Nephron progenitor cell (in vitro differentiated cells): ENCODE results near the gene BMPR1A.

Experiments used
- DNase-seq: peaks from one replicate; pipeline ENCODE4 v3.0.0; 2021
- H3K27ac Mint-ChIP-seq: 2 replicates; pipeline ENCODE4 v1.8.0; 2021; ENCODE audit warnings: mild to moderate bottlenecking, moderate library complexity, mixed read lengths
- H3K27me3 Mint-ChIP-seq: 2 replicates; pipeline ENCODE4 v1.8.0; 2021; ENCODE audit warnings: mild to moderate bottlenecking, low read depth, mixed read lengths; ENCODE audit not compliant: poor library complexity
- H3K36me3 Mint-ChIP-seq: 2 replicates; pipeline ENCODE4 v1.8.0; 2021; ENCODE audit warnings: low read depth, mixed read lengths
- H3K4me1 Mint-ChIP-seq: 2 replicates; pipeline ENCODE4 v1.8.0; 2021; ENCODE audit warnings: mixed read lengths
- H3K4me3 Mint-ChIP-seq: 2 replicates; pipeline ENCODE4 v1.8.0; 2021; ENCODE audit warnings: mild to moderate bottlenecking, moderate library complexity, mixed read lengths
- H3K9me3 Mint-ChIP-seq: 2 replicates; pipeline ENCODE4 v1.8.0; 2021; ENCODE audit warnings: mild to moderate bottlenecking, moderate library complexity, mixed read lengths
- TF ChIP-seq, protein P1 (sequence below): fragments of 200-600 bp; sonication (generic); IDR thresholded peaks from 2 replicates; pipeline ENCODE4 v1.5.0; 2021; ENCODE audit warnings: antibody characterized with exemption

The BMPR1A gene

DNA sequence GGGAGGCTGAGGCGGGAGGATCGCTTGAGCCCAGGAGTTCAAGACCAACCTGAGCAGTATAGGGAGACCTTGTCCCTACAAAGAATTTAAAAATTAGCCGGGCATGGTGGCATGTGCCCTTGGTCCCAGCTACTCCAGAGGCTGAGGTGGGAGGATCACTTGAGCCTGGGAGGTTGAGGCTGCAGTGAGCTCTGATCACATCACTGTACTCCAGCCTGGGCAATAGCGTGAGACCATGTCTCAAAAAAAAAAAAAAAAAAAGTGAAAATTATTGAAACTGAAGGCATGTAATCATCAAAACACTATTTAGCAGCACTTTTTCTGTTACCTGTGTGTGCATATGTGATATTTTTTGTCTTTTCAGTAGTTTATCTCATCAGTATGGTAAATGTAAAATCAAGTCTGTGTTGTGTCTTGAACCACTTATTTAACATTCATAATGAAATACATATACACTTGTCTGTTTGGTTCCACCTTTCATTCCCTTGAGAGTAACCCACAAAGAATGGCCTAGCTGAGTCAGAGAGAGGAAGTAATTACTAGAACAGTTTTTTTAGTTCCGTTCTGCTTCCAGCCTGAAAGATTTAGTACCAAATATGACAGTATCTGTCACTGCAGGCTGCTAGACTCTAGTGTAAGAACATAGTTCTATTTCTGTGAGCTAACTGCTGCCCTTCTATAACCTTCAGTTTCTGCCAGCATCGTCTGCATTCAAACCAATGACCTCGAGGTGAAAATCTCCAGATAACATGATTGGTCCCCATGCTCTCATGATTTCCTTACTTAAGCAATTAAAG is 132.4 kb downstream of the BMPR1A start:
- Mint-ChIP-seq H3K27me3 (peaks cover 2% of the 10 kb centered on the region), H3K9me3 (no peaks in the 10 kb centered on the region), H3K36me3 (peaks cover 50% of the 10 kb centered on the region), H3K4me3 (no peak overlapping the region), H3K27ac (peak overlapping the region; percentile 31), H3K4me1 (no peaks in the 10 kb centered on the region)
- TF ChIP-seq, protein P1, sequence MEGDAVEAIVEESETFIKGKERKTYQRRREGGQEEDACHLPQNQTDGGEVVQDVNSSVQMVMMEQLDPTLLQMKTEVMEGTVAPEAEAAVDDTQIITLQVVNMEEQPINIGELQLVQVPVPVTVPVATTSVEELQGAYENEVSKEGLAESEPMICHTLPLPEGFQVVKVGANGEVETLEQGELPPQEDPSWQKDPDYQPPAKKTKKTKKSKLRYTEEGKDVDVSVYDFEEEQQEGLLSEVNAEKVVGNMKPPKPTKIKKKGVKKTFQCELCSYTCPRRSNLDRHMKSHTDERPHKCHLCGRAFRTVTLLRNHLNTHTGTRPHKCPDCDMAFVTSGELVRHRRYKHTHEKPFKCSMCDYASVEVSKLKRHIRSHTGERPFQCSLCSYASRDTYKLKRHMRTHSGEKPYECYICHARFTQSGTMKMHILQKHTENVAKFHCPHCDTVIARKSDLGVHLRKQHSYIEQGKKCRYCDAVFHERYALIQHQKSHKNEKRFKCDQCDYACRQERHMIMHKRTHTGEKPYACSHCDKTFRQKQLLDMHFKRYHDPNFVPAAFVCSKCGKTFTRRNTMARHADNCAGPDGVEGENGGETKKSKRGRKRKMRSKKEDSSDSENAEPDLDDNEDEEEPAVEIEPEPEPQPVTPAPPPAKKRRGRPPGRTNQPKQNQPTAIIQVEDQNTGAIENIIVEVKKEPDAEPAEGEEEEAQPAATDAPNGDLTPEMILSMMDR = no peak
- no peak for DNase-seq

DNA sequence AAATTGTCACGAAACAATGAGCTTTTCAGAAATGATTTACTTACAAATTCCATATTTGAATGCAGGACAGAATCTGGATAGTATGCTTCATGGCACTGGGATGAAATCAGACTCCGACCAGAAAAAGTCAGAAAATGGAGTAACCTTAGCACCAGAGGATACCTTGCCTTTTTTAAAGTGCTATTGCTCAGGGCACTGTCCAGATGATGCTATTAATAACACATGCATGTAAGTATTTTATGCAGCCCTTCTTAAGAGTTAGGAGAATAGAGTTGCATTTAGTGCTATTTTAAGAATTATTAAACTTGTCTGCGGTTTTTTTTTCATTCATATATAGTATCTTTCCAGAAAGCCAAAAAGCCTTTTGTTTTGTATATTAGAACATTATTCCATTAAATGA is 133.6 kb downstream of the BMPR1A start:
- no peak overlapping the region for H3K4me3 Mint-ChIP-seq
- peaks cover 2% of the 10 kb centered on the region for H3K27me3 Mint-ChIP-seq
- DNase-seq = no peak
- peaks cover 62% of the 10 kb centered on the region for H3K36me3 Mint-ChIP-seq
- no peak overlapping the region for H3K27ac Mint-ChIP-seq
- no peaks in the 10 kb centered on the region for H3K9me3 Mint-ChIP-seq
- TF ChIP-seq, protein P1 = no peak
- no peaks in the 10 kb centered on the region for H3K4me1 Mint-ChIP-seq

DNA sequence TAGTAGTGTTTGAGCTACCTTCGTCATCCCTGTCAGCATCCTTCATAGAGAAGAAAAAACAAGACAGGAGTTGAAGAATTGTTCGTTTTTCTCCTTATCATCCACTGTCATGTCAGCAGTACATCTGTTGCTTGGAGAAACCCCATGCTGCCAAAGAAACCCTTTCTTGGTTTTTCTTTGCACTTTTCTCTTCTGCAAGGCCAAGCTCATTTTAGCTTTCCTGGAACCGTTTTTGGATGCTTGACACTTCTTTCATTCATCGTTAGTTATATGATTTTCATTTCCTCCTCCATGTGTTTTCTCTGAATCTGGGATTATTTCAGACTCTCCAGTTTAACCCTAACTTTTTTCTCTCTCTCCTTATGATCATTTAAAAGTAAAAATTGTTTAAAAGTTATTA is 142.1 kb downstream of the BMPR1A start:
- Mint-ChIP-seq H3K36me3 (peaks cover 60% of the 10 kb centered on the region), H3K9me3 (peaks cover 5% of the 10 kb centered on the region), H3K27ac (no peak overlapping the region), H3K4me3 (no peak overlapping the region), H3K4me1 (peaks cover 13% of the 10 kb centered on the region), H3K27me3 (no peaks in the 10 kb centered on the region)
- TF ChIP-seq, protein P1 = no peak
- DNase-seq = no peak

DNA sequence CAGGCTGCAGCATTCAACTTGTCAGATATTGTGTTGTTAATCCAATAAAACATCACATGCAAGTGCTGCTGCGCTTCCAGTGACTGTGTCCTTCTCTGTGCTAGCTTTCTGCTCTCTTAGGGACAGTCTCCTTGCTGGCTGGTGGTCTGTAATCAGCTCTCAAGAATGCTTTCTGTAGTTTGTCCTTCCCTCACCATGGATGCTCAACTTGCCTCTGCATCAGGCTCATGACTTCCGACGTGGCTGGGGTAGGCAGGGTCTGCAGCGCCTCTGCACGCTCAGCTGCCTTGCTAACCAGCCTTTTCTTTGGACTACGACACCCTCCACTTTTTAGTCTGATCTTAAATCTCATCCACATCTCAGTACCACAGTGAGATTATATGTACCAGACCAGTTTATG is 142.7 kb downstream of the BMPR1A start:
- TF ChIP-seq, protein P1 = no peak
- Mint-ChIP-seq H3K4me3 (no peak overlapping the region), H3K9me3 (peaks cover 7% of the 10 kb centered on the region), H3K4me1 (peaks cover 13% of the 10 kb centered on the region), H3K27ac (peak overlapping the region; percentile 6), H3K36me3 (peaks cover 60% of the 10 kb centered on the region), H3K27me3 (no peaks in the 10 kb centered on the region)
- DNase-seq = peak; percentile 14

DNA sequence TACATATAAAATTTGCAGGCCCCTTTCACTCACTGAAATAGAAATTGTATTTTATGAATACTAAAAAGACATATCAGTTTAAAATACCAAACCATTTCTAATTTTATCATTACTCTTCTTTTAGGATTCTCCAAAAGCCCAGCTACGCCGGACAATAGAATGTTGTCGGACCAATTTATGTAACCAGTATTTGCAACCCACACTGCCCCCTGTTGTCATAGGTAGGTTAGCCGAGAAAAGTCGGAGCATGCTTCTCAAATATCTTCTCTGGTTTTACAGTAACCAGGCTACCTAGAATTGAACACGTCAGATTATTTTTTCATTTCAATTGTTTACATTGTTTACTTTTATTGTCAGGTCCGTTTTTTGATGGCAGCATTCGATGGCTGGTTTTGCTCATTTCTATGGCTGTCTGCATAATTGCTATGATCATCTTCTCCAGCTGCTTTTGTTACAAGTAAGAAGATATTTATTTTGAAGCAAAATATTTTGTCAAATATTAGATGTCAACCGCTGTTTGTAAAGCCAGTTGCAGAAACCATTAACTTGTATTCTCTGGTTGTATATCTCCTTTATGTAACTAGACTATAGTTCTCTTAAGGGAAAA is 143.4 kb downstream of the BMPR1A start:
- H3K27me3 Mint-ChIP-seq = no peaks in the 10 kb centered on the region
- peaks cover 13% of the 10 kb centered on the region for H3K4me1 Mint-ChIP-seq
- H3K4me3 Mint-ChIP-seq = no peak overlapping the region
- H3K27ac Mint-ChIP-seq = no peak overlapping the region
- peaks cover 60% of the 10 kb centered on the region for H3K36me3 Mint-ChIP-seq
- DNase-seq = peak; percentile 59
- H3K9me3 Mint-ChIP-seq = peaks cover 9% of the 10 kb centered on the region
- TF ChIP-seq, protein P1 = peak; percentile 64
